Parathyroid adenoma (tissue), 2 donors: ENCODE data around the gene SCFD2.
"Not testable (repeated sequence)": the region's sequence is repeated elsewhere in the genome, so short reads cannot be mapped to it uniquely, and the experiment has no call there.

ENCODE experiments used
- H2AFZ ChIP-seq: fragments of 300-600 bp; sonication (generic); one replicate; pipeline ENCODE4 v1.7.0; 2017; ENCODE audit warnings: antibody characterized with exemption, mild to moderate bottlenecking
- H3K27ac ChIP-seq: fragments of 300-600 bp; sonication (generic); one replicate; pipeline ENCODE4 v1.7.0; 2017
- H3K27me3 ChIP-seq: fragments of 300-600 bp; sonication (generic); one replicate; pipeline ENCODE4 v1.7.0; 2017; ENCODE audit warnings: low read length; ENCODE audit not compliant: control insufficient read depth, insufficient read depth
- H3K36me3 ChIP-seq: fragments of 300-600 bp; sonication (generic); one replicate; pipeline ENCODE4 v1.7.0; 2017; ENCODE audit warnings: low read length; ENCODE audit not compliant: control insufficient read depth, insufficient read depth
- H3K4me1 ChIP-seq: fragments of 300-600 bp; sonication (generic); one replicate; pipeline ENCODE4 v1.7.0; 2017; ENCODE audit warnings: control low read depth
- H3K4me2 ChIP-seq: fragments of 300-600 bp; sonication (generic); one replicate; pipeline ENCODE4 v1.7.0; 2017; ENCODE audit warnings: low read length
- H3K4me3 ChIP-seq: fragments of 300-600 bp; sonication (generic); one replicate; pipeline ENCODE4 v1.7.0; 2017; ENCODE audit warnings: low read depth, low read length
- H3K79me2 ChIP-seq: fragments of 300-600 bp; sonication (generic); one replicate; pipeline ENCODE4 v1.7.0; 2017; ENCODE audit warnings: control low read depth
- H3K9ac ChIP-seq: fragments of 300-600 bp; sonication (generic); one replicate; pipeline ENCODE4 v1.7.0; 2017; ENCODE audit warnings: mild to moderate bottlenecking
- H3K9me3 ChIP-seq: fragments of 300-600 bp; sonication (generic); one replicate; pipeline ENCODE4 v1.7.0; 2017; ENCODE audit warnings: low read length; ENCODE audit not compliant: control insufficient read depth
- TF ChIP-seq, protein P1 (sequence below): fragments of 300-600 bp; sonication (generic); IDR thresholded peaks from one replicate; pipeline ENCODE4 v1.7.0; 2017; ENCODE audit warnings: antibody characterized with exemption, mild to moderate bottlenecking
- donor health status: primary hyperparathyroidism.

Gene SCFD2

DNA sequence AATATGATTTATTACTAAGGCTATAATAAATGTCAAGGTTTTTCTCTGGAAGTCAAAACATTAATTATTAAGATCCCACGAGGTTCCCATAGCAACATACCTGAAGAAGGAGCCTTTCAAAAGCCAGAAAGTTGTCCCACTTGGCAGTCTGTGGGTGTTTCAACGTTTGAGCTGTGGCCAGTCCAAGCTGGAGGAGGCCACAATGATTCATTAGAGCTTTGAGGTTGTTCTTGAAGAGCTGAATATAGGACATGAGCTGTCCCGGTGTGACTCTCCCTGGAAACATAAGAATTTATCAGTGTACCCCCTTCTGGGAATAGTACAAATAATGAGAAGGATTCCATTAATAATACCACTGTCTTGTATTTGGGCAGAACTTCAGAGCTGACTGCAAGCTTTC, 92.1 kb downstream of the SCFD2 start:
- no peak overlapping the region for H3K4me2 ChIP-seq
- no peak overlapping the region for H3K9ac ChIP-seq
- H2AFZ ChIP-seq = no peak overlapping the region
- H3K9me3 ChIP-seq = no peaks in the 10 kb centered on the region
- no peaks in the 10 kb centered on the region for H3K79me2 ChIP-seq
- H3K27me3 ChIP-seq = no peaks in the 10 kb centered on the region
- no peak overlapping the region for H3K27ac ChIP-seq
- no peaks in the 10 kb centered on the region for H3K36me3 ChIP-seq
- H3K4me3 ChIP-seq = no peak overlapping the region
- no peaks in the 10 kb centered on the region for H3K4me1 ChIP-seq
- TF ChIP-seq, protein P1, sequence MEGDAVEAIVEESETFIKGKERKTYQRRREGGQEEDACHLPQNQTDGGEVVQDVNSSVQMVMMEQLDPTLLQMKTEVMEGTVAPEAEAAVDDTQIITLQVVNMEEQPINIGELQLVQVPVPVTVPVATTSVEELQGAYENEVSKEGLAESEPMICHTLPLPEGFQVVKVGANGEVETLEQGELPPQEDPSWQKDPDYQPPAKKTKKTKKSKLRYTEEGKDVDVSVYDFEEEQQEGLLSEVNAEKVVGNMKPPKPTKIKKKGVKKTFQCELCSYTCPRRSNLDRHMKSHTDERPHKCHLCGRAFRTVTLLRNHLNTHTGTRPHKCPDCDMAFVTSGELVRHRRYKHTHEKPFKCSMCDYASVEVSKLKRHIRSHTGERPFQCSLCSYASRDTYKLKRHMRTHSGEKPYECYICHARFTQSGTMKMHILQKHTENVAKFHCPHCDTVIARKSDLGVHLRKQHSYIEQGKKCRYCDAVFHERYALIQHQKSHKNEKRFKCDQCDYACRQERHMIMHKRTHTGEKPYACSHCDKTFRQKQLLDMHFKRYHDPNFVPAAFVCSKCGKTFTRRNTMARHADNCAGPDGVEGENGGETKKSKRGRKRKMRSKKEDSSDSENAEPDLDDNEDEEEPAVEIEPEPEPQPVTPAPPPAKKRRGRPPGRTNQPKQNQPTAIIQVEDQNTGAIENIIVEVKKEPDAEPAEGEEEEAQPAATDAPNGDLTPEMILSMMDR = no peak

DNA sequence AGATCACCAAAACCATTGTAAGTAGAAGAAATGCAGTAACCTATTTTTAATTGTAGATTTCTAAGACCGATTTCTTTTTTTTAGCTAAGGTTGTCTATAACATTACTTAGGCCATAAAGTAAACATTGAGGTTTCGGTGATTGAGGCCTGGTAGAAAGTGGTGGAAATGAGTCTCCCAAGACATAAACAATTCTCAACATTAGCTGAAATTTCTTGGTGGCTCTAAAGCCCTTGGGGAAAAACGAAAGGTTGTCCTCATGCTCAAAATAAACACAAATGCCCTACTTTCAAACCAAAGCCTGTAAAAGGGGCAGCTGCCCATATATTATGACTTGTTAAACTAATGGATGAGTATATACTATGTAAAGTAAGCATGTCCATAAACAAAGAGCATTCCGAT, 98.8 kb downstream of the SCFD2 start:
- Histone ChIP-seq H3K27me3 (no peaks in the 10 kb centered on the region), H3K9me3 (no peaks in the 10 kb centered on the region), H3K79me2 (no peaks in the 10 kb centered on the region), H2AFZ (no peak overlapping the region), H3K4me1 (no peaks in the 10 kb centered on the region), H3K4me2 (no peak overlapping the region), H3K36me3 (no peaks in the 10 kb centered on the region), H3K9ac (no peak overlapping the region), H3K4me3 (no peak overlapping the region), H3K27ac (no peak overlapping the region)
- TF ChIP-seq, protein P1 = no peak

DNA sequence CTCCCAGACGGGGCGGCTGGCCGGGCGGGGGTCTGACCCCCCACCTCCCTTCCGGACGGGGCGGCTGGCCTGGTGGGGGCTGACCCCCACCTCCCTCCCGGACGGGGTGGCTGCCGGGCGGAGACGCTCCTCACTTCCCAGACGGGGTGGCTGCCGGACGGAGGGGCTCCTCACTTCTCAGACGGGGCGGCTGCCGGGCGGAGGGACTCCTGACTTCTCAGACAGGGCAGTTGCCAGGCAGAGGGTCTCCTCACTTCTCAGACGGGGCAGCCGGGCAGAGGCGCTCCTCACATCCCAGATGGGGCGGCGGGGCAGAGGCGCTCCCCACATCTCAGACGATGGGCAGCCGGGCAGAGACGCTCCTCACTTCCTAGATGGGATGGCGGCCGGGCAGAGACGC, 109.9 kb downstream of the SCFD2 start:
- H3K4me1 ChIP-seq, H3K9ac ChIP-seq, H3K4me2 ChIP-seq, H3K27me3 ChIP-seq, H3K27ac ChIP-seq, H3K9me3 ChIP-seq, H3K36me3 ChIP-seq, H3K79me2 ChIP-seq, H3K4me3 ChIP-seq, H2AFZ ChIP-seq: not testable (repeated sequence)

DNA sequence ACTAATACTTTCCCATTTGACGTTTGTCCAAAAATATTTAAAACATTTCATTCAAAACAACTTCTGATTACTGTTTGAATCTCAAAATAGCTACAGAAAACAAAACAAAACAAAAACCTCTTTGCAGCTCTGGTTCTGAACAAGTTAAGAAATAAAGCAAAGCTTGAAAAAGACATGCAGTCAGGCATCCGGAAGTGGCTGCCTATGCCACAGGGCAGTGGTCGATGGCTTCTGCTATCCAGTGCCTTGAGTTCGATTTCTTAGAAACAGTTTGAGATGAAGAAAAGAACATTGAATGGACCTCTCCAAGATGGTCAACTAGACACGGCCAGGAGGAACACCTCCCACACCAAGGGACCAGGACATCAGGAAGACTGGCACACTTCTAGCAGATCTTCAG, 125.3 kb downstream of the SCFD2 start:
- H2AFZ ChIP-seq = no peak overlapping the region
- H3K4me2 ChIP-seq = no peak overlapping the region
- TF ChIP-seq, protein P1 = no peak
- H3K27me3 ChIP-seq = no peaks in the 10 kb centered on the region
- H3K27ac ChIP-seq = no peak overlapping the region
- no peak overlapping the region for H3K9ac ChIP-seq
- H3K36me3 ChIP-seq = no peaks in the 10 kb centered on the region
- H3K4me3 ChIP-seq = no peak overlapping the region
- no peaks in the 10 kb centered on the region for H3K4me1 ChIP-seq
- H3K9me3 ChIP-seq = no peaks in the 10 kb centered on the region
- H3K79me2 ChIP-seq = no peaks in the 10 kb centered on the region

DNA sequence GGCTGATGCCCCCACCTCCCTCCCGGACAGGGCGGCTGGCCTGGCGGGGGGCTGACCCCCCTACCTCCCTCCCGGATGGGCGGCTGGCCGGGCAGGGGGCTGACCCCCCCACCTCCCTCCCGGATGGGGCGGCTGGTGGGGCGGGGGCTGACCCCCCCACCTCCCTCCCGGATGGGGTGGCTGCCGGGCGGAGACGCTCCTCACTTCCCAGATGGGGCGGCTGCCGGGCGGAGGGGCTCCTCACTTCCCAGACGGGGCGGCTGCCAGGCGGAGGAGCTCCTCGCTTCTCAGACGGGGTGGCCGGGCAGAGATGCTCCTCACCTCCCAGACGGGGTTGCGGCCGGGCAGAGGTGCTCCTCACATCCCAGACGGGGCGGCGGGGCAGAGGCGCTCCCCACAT, 127.5 kb downstream of the SCFD2 start:
- not testable (repeated sequence) for H3K27me3 ChIP-seq, H3K9ac ChIP-seq, H3K36me3 ChIP-seq, H3K79me2 ChIP-seq, H3K4me3 ChIP-seq, H3K27ac ChIP-seq, H3K9me3 ChIP-seq, H3K4me1 ChIP-seq, H3K4me2 ChIP-seq, H2AFZ ChIP-seq

DNA sequence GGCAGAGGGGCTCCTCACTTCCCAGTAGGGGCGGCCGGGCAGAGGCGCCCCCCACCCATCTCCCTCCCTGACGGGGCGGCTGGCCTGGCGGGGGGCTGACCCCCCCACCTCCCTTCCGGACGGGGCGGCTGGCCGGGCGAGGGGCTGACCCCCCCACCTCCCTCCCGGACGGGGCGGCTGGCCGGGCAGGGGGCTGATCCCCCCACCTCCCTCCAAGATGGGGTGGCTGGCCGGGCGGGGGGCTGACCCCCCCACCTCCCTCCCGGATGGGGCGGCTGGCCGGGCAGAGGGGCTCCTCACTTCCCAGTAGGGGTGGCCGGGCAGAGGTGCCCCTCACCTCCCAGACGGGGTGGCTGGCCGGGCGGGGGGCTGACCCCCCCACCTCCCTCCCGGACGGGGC, 128.1 kb downstream of the SCFD2 start:
- H3K36me3 ChIP-seq, H3K27ac ChIP-seq, H3K27me3 ChIP-seq, H3K4me3 ChIP-seq, H3K9ac ChIP-seq, H3K4me1 ChIP-seq, H3K4me2 ChIP-seq, H3K79me2 ChIP-seq, H2AFZ ChIP-seq, H3K9me3 ChIP-seq: not testable (repeated sequence)

DNA sequence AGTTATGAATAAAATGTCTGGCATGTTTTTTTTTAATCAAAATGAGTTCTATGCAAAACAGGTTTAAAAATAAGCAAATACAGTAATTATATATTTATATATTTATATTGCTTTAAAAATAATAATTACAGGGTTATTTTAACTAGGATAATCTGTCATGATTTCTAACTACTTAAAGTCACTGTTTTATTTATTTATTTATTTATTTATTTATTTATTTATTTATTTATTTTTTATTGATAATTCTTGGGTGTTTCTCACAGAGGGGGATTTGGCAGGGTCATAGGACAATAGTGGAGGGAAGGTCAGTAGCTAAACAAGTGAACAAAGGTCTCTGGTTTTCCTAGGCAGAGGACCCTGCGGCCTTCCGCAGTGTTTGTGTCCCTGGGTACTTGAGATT, 129.2 kb downstream of the SCFD2 start:
- H3K9me3 ChIP-seq, H3K4me3 ChIP-seq, H3K9ac ChIP-seq, H3K4me2 ChIP-seq, H3K27ac ChIP-seq, H3K79me2 ChIP-seq, H3K4me1 ChIP-seq, H2AFZ ChIP-seq, H3K36me3 ChIP-seq, H3K27me3 ChIP-seq: not testable (repeated sequence)
